CD14-positive monocyte (primary cell): Measurements from ENCODE around the gene PFKFB4. TPM values are rescaled to one million over a fixed set of nuclear protein-coding genes. Genes with fewer than 3 reads are reported as not detected.

Experiments used
- DNase-seq, 3 donors: peaks; one replicate each; pipeline ENCODE4 v3.0.0-alpha.2; 2011 to 2022
- H2AFZ ChIP-seq: 2 replicates; pipeline ENCODE4 v1.6.0; 2012; ENCODE audit warnings: mild to moderate bottlenecking, low read depth, low read length, inconsistent platforms; ENCODE audit not compliant: insufficient read depth, poor library complexity, severe bottlenecking
- H3K27ac ChIP-seq, 2 donors: 1 replicate in 1 of 2; 2 replicates in 1 of 2; pipeline ENCODE4 v1.5.1; 2012 to 2013; ENCODE audit warnings: low read length in 2 of 2, control low read depth in 1 of 2, inconsistent platforms in 1 of 2, low read depth in 1 of 2, mild to moderate bottlenecking in 1 of 2
- H3K27me3 ChIP-seq, 2 donors: one replicate each; pipeline versions ENCODE4 v1.6.0 to v1.6.1; 2011 to 2013; ENCODE audit warnings: low read length in 2 of 2; ENCODE audit not compliant: control insufficient read depth in 2 of 2, insufficient read depth in 2 of 2
- H3K36me3 ChIP-seq, 2 donors: replicated peaks in 1 of 2; 1 replicate in 1 of 2; 2 replicates in 1 of 2; pipeline versions ENCODE4 v1.5.1 to v1.6.1; 2012 to 2013; ENCODE audit warnings: low read length in 2 of 2, control low read depth in 1 of 2, inconsistent platforms in 1 of 2, mild to moderate bottlenecking in 1 of 2; ENCODE audit not compliant: insufficient read depth in 2 of 2, control insufficient read depth in 1 of 2
- H3K4me1 ChIP-seq, 2 donors: 1 replicate in 1 of 2; 2 replicates in 1 of 2; pipeline versions ENCODE4 v1.5.1 to v1.6.1; 2012 to 2013; ENCODE audit warnings: low read length in 2 of 2, control low read depth in 1 of 2, inconsistent platforms in 1 of 2, mild to moderate bottlenecking in 1 of 2, moderate library complexity in 1 of 2; ENCODE audit not compliant: insufficient read depth in 2 of 2, control insufficient read depth in 1 of 2
- H3K4me2 ChIP-seq: replicated peaks from 2 replicates; pipeline ENCODE3; 2012; ENCODE audit warnings: low read length, moderate library complexity, mild to moderate bottlenecking; ENCODE audit not compliant: poor library complexity, severe bottlenecking; ENCODE audit errors: extremely low read depth
- H3K4me3 ChIP-seq, 3 experiments: fragments of 200-600 bp in 1 of 3; sonication (generic) in 1 of 3; replicated peaks in 1 of 3; 1 replicate in 2 of 3; 2 replicates in 1 of 3; pipeline ENCODE4 v1.5.1; 2011 to 2013; ENCODE audit warnings: low read length in 3 of 3, mild to moderate bottlenecking in 3 of 3, control low read depth in 2 of 3, low read depth in 2 of 3, inconsistent platforms in 1 of 3, moderate library complexity in 1 of 3
- H3K79me2 ChIP-seq: 2 replicates; pipeline ENCODE4 v1.6.0; 2012; ENCODE audit warnings: mild to moderate bottlenecking, control low read depth, inconsistent platforms, low read length, moderate library complexity; ENCODE audit not compliant: insufficient read depth
- H3K9ac ChIP-seq: 2 replicates; pipeline ENCODE4 v1.6.0; 2017; ENCODE audit warnings: low read length, mild to moderate bottlenecking; ENCODE audit not compliant: insufficient read depth, poor library complexity, severe bottlenecking
- H3K9me3 ChIP-seq, 2 donors: replicated peaks in 1 of 2; 1 replicate in 1 of 2; 2 replicates in 1 of 2; pipeline versions ENCODE4 v1.5.1 to v1.6.1; 2012 to 2013; ENCODE audit warnings: low read length in 2 of 2, control low read depth in 1 of 2; ENCODE audit not compliant: control insufficient read depth in 1 of 2, insufficient read depth in 1 of 2
- H4K20me1 ChIP-seq: 2 replicates; pipeline ENCODE4 v1.6.0; 2012; ENCODE audit warnings: mild to moderate bottlenecking, low read length, control low read depth, moderate library complexity; ENCODE audit not compliant: insufficient read depth
- H3K27ac Mint-ChIP-seq, 7 donors: one replicate each; pipeline ENCODE4 v1.8.0; 2020; ENCODE audit warnings: mild to moderate bottlenecking in 7 of 7, mixed read lengths in 7 of 7, moderate library complexity in 6 of 7, inconsistent platforms in 2 of 7
- H3K27me3 Mint-ChIP-seq, 3 donors: one replicate each; pipeline ENCODE4 v1.8.0; 2021 to 2022; ENCODE audit warnings: low read depth in 3 of 3, mild to moderate bottlenecking in 3 of 3, mixed read lengths in 3 of 3, moderate library complexity in 3 of 3, inconsistent platforms in 1 of 3
- H3K36me3 Mint-ChIP-seq, 2 donors: one replicate each; pipeline ENCODE4 v1.8.0; 2020; ENCODE audit warnings: mixed read lengths in 2 of 2, inconsistent platforms in 1 of 2, mild to moderate bottlenecking in 1 of 2
- H3K4me1 Mint-ChIP-seq: one replicate; pipeline ENCODE4 v1.8.0; 2020; ENCODE audit warnings: mild to moderate bottlenecking, mixed read lengths
- H3K4me3 Mint-ChIP-seq, 2 donors: one replicate each; pipeline ENCODE4 v1.8.0; 2020; ENCODE audit warnings: mild to moderate bottlenecking in 2 of 2, mixed read lengths in 2 of 2, moderate library complexity in 1 of 2
- H3K9me3 Mint-ChIP-seq, 7 donors: one replicate each; pipeline ENCODE4 v1.8.0; 2020 to 2022; ENCODE audit warnings: mixed read lengths in 7 of 7, mild to moderate bottlenecking in 6 of 7, moderate library complexity in 6 of 7, inconsistent platforms in 2 of 7
- CTCF ChIP-seq: fragments of 200-600 bp; IDR thresholded peaks from one replicate; pipeline ENCODE4 v1.8.0; 2022; ENCODE audit warnings: antibody characterized with exemption, mild to moderate bottlenecking
- WGBS: methylation state at CpG from one replicate; pipeline ENCODE4 v1.1.5; 2013; ENCODE audit warnings: missing lambda C conversion rate; ENCODE audit not compliant: insufficient coverage; 5-methylcytosine and 5-hydroxymethylcytosine counted together
- intact Hi-C, 2 donors: fragments of 100-400 bp; cut with micrococcal nuclease; formaldehyde crosslinking; loops; one replicate each; pipeline versions ENCODE4 v1.15.0 to v1.15.1; 2023
- polyA plus RNA-seq, 3 donors: library from polyadenylated mRNA; depleted of rRNA in 1 of 3; unstranded in 2 of 3; stranded (reverse) in 1 of 3; fragments of 300-500 nt in 2 of 3; fragments of >200 nt in 1 of 3; fragmentation: Illumina TruSeq in 2 of 3; gene quantifications; 1 replicate in 2 of 3; 2 replicates in 1 of 3; pipeline ENCODE4 v1.2.3, GENCODE V29; 2012 to 2021

Gene PFKFB4
- polyA plus RNA-seq, 3 donors, result 32.2 to 44.9 (median 34.9) TPM

GRCh38 chr3:48528754-48529153, 27.8 kb downstream of the PFKFB4 start:
- Mint-ChIP-seq H3K4me3 (peak overlapping the region; percentile 47 to 78), H3K27me3 (peaks cover 0 to 5% (median 0%) of the 10 kb centered on the region in 3 donors), H3K27ac (peak overlapping the region; percentile 92 to 96 (median 95)), H3K9me3 (peaks cover 0 to 14% (median 2%) of the 10 kb centered on the region in 7 donors), H3K36me3 (peaks cover 19 to 60% of the 10 kb centered on the region in 2 donors), H3K4me1 (peaks cover 87% of the 10 kb centered on the region)
- peaks cover 10% of the 10 kb centered on the region for H3K79me2 ChIP-seq
- no peaks in the 10 kb centered on the region for H4K20me1 ChIP-seq
- H3K9me3 ChIP-seq, result no peaks in the 10 kb centered on the region
- 0% methylated on average over 1 of the region's 3 CpGs for WGBS
- H3K4me3 ChIP-seq, result peak overlapping the region in 1 of 3 experiments; percentile 60
- peak overlapping the region; percentile 85 to 86 for H3K27ac ChIP-seq
- peak; percentile 77 to 92 (median 84) for DNase-seq
- H3K27me3 ChIP-seq, result no peaks in the 10 kb centered on the region
- peaks cover 88 to 98% of the 10 kb centered on the region in 2 donors for H3K4me1 ChIP-seq
- no peak overlapping the region for H2AFZ ChIP-seq
- no peak for TF ChIP-seq CTCF
- intact Hi-C loops, result no loop called here
- peak overlapping the region; percentile 71 for H3K4me2 ChIP-seq
- peak overlapping the region; percentile 39 for H3K9ac ChIP-seq
- peaks cover 4 to 15% of the 10 kb centered on the region in 2 donors for H3K36me3 ChIP-seq

GRCh38 chr3:48528048-48528447, 28.6 kb downstream of the PFKFB4 start:
- Histone ChIP-seq H3K36me3 (peaks cover 9 to 19% of the 10 kb centered on the region in 2 donors), H3K4me1 (peaks cover 82 to 93% of the 10 kb centered on the region in 2 donors), H3K27ac (peak overlapping the region; percentile 85 to 86), H3K4me3 (peak overlapping the region in 2 of 3 experiments; percentile 14 to 60), H3K79me2 (peaks cover 10% of the 10 kb centered on the region), H2AFZ (peak overlapping the region; percentile 19), H3K27me3 (no peaks in the 10 kb centered on the region), H4K20me1 (no peaks in the 10 kb centered on the region), H3K9ac (peak overlapping the region; percentile 39), H3K4me2 (peak overlapping the region; percentile 71), H3K9me3 (no peaks in the 10 kb centered on the region)
- WGBS, result 0% methylated on average over 3 of the region's 9 CpGs
- Mint-ChIP-seq H3K4me3 (peak overlapping the region; percentile 18 to 78), H3K27ac (peak overlapping the region; percentile 92 to 96 (median 95)), H3K27me3 (peaks cover 0 to 5% (median 0%) of the 10 kb centered on the region in 3 donors), H3K36me3 (peaks cover 22 to 60% of the 10 kb centered on the region in 2 donors), H3K9me3 (peaks cover 0 to 9% (median 0%) of the 10 kb centered on the region in 7 donors), H3K4me1 (peaks cover 81% of the 10 kb centered on the region)
- intact Hi-C loops, result no loop called here
- TF ChIP-seq CTCF, result no peak
- DNase-seq, result peak; percentile 68 to 78 (median 69)
